Ovary (tissue), 9 donors: ENCODE measurements around the gene FAM222B. TPM values are rescaled to one million over a fixed set of nuclear protein-coding genes. Genes with fewer than 3 reads are reported as not detected.
A peak's percentile ranks its signal among the peaks of the same experiment; 100 is the strongest.

Experiments used
- DNase-seq, 5 donors: peaks; one replicate each; pipeline ENCODE4 v3.0.0-alpha.2; 2019 to 2020
- H3K27ac ChIP-seq, 2 donors: fragments of 200-600 bp; one replicate each; pipeline versions ENCODE4 v1.5.1 to v1.8.0; 2019 to 2022
- H3K27me3 ChIP-seq: fragments of 200-600 bp; one replicate; pipeline ENCODE4 v1.8.0; 2022
- H3K36me3 ChIP-seq: fragments of 200-600 bp; sonication (generic); one replicate; pipeline ENCODE4 v1.5.1; 2019
- H3K4me1 ChIP-seq: one replicate; pipeline ENCODE4 v1.8.1; 2013; ENCODE audit warnings: mild to moderate bottlenecking, moderate library complexity; ENCODE audit not compliant: insufficient read depth
- H3K4me3 ChIP-seq: fragments of 200-600 bp; sonication (generic); one replicate; pipeline ENCODE4 v1.5.1; 2017
- H3K9me3 ChIP-seq, 2 donors: fragments of 200-600 bp in 1 of 2; sonication (generic) in 1 of 2; one replicate each; pipeline versions ENCODE4 v1.5.1 to v1.8.1; 2013 to 2019; ENCODE audit warnings: mild to moderate bottlenecking in 1 of 2, moderate library complexity in 1 of 2
- CTCF ChIP-seq, 3 donors: fragments of 450-650 bp in 2 of 3; fragments of 200-600 bp in 1 of 3; IDR thresholded peaks; one replicate each; pipeline versions ENCODE4 v1.5.1 to v1.8.0; 2016 to 2022; ENCODE audit warnings: antibody characterized with exemption in 3 of 3, mild to moderate bottlenecking in 1 of 3
- EP300 ChIP-seq: sonication (generic); formaldehyde crosslinking; IDR thresholded peaks from one replicate; pipeline ENCODE4 v1.6.1; 2017; ENCODE audit warnings: antibody characterized with exemption
- POLR2A ChIP-seq: fragments of 450-650 bp; IDR thresholded peaks from one replicate; pipeline ENCODE4 v1.6.1; 2017; ENCODE audit warnings: antibody characterized with exemption, mild to moderate bottlenecking, moderate library complexity
- WGBS, 3 donors: extraction: QIAGEN DNeasy Blood & Tissue Kit in 1 of 3; methylation state at CpG; one replicate each; pipeline versions ENCODE4 v1.1.5 to v1.1.7; 2013 to 2017; 5-methylcytosine and 5-hydroxymethylcytosine counted together
- intact Hi-C, 4 donors: fragments of 100-400 bp; cut with DNase I; formaldehyde crosslinking; loops; one replicate each; pipeline versions ENCODE4 v1.11.0 to v1.15.1; 2022 to 2023
- microRNA counts: library from miRNA; unstranded; fragments of <30 nt; microRNA quantifications from one replicate; lab custom pipeline; 2016
- microRNA-seq, 3 donors: library from miRNA; unstranded; fragments of <30 nt; microRNA quantifications; one replicate each; pipeline versions ENCODE4 to v1.2.0, GENCODE V29; 2019 to 2020
- polyA plus RNA-seq, 2 donors: library from polyadenylated mRNA; stranded (reverse); fragments of 200-250 nt in 1 of 2; fragments of 350-450 nt in 1 of 2; fragmentation: Illumina TruSeq in 1 of 2; extraction: RNeasy Lipid Tissue Mini Kit (QIAGEN cat#74804) in 1 of 2; gene quantifications; one replicate each; pipeline ENCODE4 v1.2.3, GENCODE V29; 2013 to 2014
- small RNA-seq: library from RNA; depleted of rRNA; stranded (forward); fragments of <200 nt; gene quantifications from one replicate; pipeline ENCODE3, GENCODE V24; 2016
- total RNA-seq, 7 donors: library from RNA; depleted of rRNA in 2 of 7; stranded (reverse); fragments of >200 nt in 2 of 7; fragmentation: NEBNext Ultra II Directional in 3 of 7; extraction: Animal tissue kit (Norgen Biotek cat#: 25700) in 3 of 7; gene quantifications; one replicate each; pipeline versions ENCODE4 v1.1.0 to v1.2.4, GENCODE V29; 2016 to 2023
- donor health status: DM: no; HTN: no; CAD: no; lungs with moderate emphysema.
- donor health status: DM: no; HTN: no; CAD: no.
- donor health status: Bipolar disorder and iron deficiency.
- donor health status: DM: yes; HTN: yes; CAD: no.
- donor health status: DM: no; HTN: no; CAD: no.
- donor health status: DM: yes; HTN: yes; CAD: no.

FAM222B gene
- total and polyA plus RNA-seq, 9 donors = 8.0 to 19.8 (median 15.9) TPM

DNA sequence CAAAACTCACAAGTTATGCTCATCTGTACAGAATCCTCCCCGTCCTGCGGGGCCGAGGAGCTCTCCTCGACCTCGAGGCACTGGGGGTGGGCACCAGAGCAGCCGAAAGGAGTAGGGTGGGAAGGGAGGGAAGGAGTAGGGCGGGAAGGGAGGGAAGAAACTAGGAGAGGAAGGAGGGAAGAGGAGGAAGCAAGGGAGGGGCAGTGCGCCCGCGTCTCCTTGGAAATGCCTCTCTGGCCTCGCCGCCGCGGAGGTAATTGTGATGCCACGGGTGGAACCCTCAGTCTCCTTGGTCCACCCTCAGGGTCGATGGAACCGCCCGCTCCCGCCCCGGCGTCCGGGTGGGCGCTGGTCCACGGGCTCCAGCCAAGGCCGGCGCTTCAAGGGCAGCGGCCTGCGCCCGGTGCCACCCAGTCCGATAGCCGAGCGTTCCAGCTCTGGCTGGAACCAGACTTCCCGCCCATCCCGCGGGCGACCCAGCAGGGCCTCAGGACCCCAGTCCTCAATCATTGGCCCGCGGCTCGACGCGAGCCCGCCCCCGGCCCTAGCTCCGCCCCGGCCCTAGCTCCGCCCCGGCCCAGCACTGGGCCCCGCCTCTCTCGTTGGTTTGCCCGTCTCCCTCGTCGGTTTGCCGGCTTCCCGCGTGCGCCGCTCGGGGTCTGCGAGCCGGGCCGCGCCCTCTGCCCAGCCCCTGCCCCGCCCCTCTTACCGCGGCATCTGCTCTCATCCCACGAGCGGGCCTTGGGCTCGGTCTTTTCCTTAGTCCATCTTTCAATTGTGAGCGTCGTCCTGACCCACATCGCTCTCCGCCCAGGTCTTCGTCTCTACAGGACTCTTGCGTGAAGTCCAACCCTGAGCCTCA is 131.5 kb downstream of the FAM222B start:
- peak overlapping the region; percentile 34 to 95 for H3K27ac ChIP-seq
- H3K27me3 ChIP-seq = no peaks in the 10 kb centered on the region
- peak overlapping the region; percentile 66 for H3K4me3 ChIP-seq
- 1% methylated on average over 64 to 74 of the region's 74 CpGs for WGBS, 3 donors
- DNase-seq = peak; percentile 89 to 95 (median 94)
- TF ChIP-seq CTCF (IDR thresholded peaks at IDR 0.05) (no peak), EP300 (no peak), POLR2A (peak; percentile 88)
- intact Hi-C loops = no loop called here
- peaks cover 6% of the 10 kb centered on the region for H3K4me1 ChIP-seq
- H3K36me3 ChIP-seq = no peaks in the 10 kb centered on the region
- H3K9me3 ChIP-seq = no peaks in the 10 kb centered on the region

- no peak for DNase-seq
- Histone ChIP-seq H3K9me3 (no peaks in the 10 kb centered on the region), H3K27me3 (no peaks in the 10 kb centered on the region), H3K27ac (no peak overlapping the region), H3K4me3 (no peak overlapping the region), H3K36me3 (no peaks in the 10 kb centered on the region), H3K4me1 (peaks cover 3% of the 10 kb centered on the region)
- 65 to 81% (median 71%) methylated on average over 2 of the region's 2 CpGs for WGBS, 3 donors
- intact Hi-C loops = loop anchor here in 1 of 4 donors (10.0 kb wide), 1 partner anchor 53 kb away; no protein-coding TSS in a partner anchor
- no peak for TF ChIP-seq CTCF (IDR thresholded peaks at IDR 0.05)
- TF ChIP-seq POLR2A = no peak
- no peak for TF ChIP-seq EP300
These were observed 135.3 kb downstream of the FAM222B start for GRCh38 chr17:28707339-28707720.

DNA sequence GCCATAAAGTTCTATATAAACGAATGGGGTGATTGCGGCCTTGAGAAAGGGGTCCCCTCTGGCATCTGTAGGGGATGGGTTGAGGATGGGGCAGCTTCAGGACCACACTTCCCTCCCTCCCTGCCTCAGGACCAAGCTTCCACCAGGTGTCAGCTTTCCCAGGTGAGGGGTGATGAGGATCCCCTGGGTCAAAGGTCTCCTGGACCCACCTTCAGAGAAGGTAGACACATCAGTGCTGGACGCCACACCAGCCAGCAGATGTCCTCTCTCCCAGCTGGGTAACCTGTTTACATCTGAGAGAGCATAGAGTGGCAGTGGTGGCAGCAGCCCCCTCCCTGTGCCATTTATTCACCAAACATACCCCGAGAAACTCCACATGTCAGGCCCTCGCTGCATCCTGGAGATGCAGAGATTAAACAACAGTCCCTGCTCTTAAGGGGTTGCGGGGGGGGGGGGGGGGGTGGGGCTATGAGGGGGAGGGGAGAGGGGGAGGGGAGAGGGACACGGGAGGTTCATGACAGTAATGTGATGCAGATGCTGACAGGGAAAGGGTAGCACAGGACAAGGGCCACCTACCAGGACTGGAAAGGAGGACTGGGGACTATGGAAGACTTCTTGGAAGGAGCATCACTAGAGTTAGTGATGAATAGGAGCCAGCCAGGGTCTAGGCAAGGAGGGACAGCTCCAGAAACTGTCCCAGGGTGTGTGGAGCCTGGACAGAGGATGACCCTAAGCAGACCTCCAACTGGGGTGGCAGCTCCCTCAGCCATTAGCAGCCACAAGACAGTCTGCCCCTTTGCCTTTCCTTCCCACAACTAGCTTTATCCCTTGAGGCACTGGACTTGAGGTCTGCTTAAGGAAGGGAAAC is 135.9 kb downstream of the FAM222B start:
- 50 to 58% (median 54%) methylated on average over 7 of the region's 7 CpGs for WGBS, 3 donors
- Histone ChIP-seq H3K27ac (no peak overlapping the region), H3K36me3 (no peaks in the 10 kb centered on the region), H3K4me3 (no peak overlapping the region), H3K27me3 (no peaks in the 10 kb centered on the region), H3K9me3 (no peaks in the 10 kb centered on the region), H3K4me1 (peaks cover 3% of the 10 kb centered on the region)
- TF ChIP-seq EP300 = no peak
- no peak for TF ChIP-seq CTCF (IDR thresholded peaks at IDR 0.05)
- TF ChIP-seq POLR2A = no peak
- intact Hi-C loops = loop anchor here in 1 of 4 donors (10.0 kb wide), 1 partner anchor 52 kb away; no protein-coding TSS in a partner anchor
- DNase-seq = no peak

MicroRNA genes within 50 kb of the gene (microRNA counts, 767-probe panel; counts per million panel counts)
- microRNA hsa-miR-144-3p (lab: Ali Mortazavi, UCI) = 3,787 counts per million, percentile 88 among the panel's probes with 10 or more counts
- 4,979 counts per million, percentile 94 among the panel's probes with 10 or more counts for microRNA hsa-miR-451a (lab: Ali Mortazavi, UCI)

Small RNA genes lying within 50 kb of the gene (microRNA-seq; reads per million reads assigned to microRNA genes)
- gene MIR451B = 0 reads per million in 3 donors

Small RNA genes lying within 50 kb of the gene (small RNA-seq; reads per million reads assigned to genes)
- gene RF00019 (not detected), gene SNORD42A (not detected), gene SNORD42B (not detected), gene SNORD4A (not detected), gene SNORD4B (not detected)

Other genes starting within 250 kb of the FAM222B start
- gene SPAG5, start 243.8 kb downstream of the FAM222B start, total RNA-seq = 1 to 10 TPM; 2.1 to 5.0 (median 3.3) TPM
- gene SPAG5, start 243.8 kb downstream of the FAM222B start, polyA plus RNA-seq = 1 to 10 TPM; 2.9 to 3.8 TPM
- gene RSKR, start 228.6 kb downstream of the FAM222B start, total RNA-seq = 10 to 100 TPM in 3 of 7 donors, 1 to 10 TPM in 4; 3.6 to 16.2 (median 7.9) TPM
- gene RSKR, start 228.6 kb downstream of the FAM222B start, polyA plus RNA-seq = 1 to 10 TPM; 4.1 to 8.7 TPM
- 100 to 1,000 TPM in 3 of 7 donors, 10 to 100 TPM in 4; 57.2 to 148 (median 93.2) TPM for gene BLTP2, start 197.6 kb downstream of the FAM222B start, total RNA-seq
- 100 to 1,000 TPM in 1 of 2 donors, 10 to 100 TPM in 1; 24.9 to 100 TPM for gene BLTP2, start 197.6 kb downstream of the FAM222B start, polyA plus RNA-seq
- gene SDF2, start 180.9 kb downstream of the FAM222B start, total RNA-seq = 10 to 100 TPM; 33.9 to 53.1 (median 46.7) TPM
- 100 to 1,000 TPM in 1 of 2 donors, 10 to 100 TPM in 1; 62.7 to 118 TPM for gene SDF2, start 180.9 kb downstream of the FAM222B start, polyA plus RNA-seq
- 10 to 100 TPM; 42.3 to 83.8 (median 67.2) TPM for gene SUPT6H, start 180.6 kb downstream of the FAM222B start, total RNA-seq
- gene SUPT6H, start 180.6 kb downstream of the FAM222B start, polyA plus RNA-seq = 10 to 100 TPM; 34.8 to 80.1 TPM
- gene PROCA1, start 130.9 kb downstream of the FAM222B start, total RNA-seq = 1 to 10 TPM; 4.0 to 6.7 (median 5.0) TPM
- gene PROCA1, start 130.9 kb downstream of the FAM222B start, polyA plus RNA-seq = 1 to 10 TPM; 2.7 to 6.5 TPM
- 100 to 1,000 TPM; 149 to 222 (median 169) TPM for gene RAB34, start 124.9 kb downstream of the FAM222B start, total RNA-seq
- 100 to 1,000 TPM; 196 to 208 TPM for gene RAB34, start 124.9 kb downstream of the FAM222B start, polyA plus RNA-seq
- gene RPL23A, start 122.8 kb downstream of the FAM222B start, total RNA-seq = 1,000 to 10,000 TPM; 1,369 to 3,979 (median 2,659) TPM
- 1,000 to 10,000 TPM; 2,997 to 3,153 TPM for gene RPL23A, start 122.8 kb downstream of the FAM222B start, polyA plus RNA-seq
- 1 to 10 TPM in 6 of 7 donors, not detected in 1; 1.3 to 7.0 (median 1.6) TPM for gene TLCD1, start 116.6 kb downstream of the FAM222B start, total RNA-seq
- 1 to 10 TPM in 1 of 2 donors, under 1 TPM in 1; 0.75 to 5.1 TPM for gene TLCD1, start 116.6 kb downstream of the FAM222B start, polyA plus RNA-seq
- 1 to 10 TPM; 2.3 to 8.3 (median 3.4) TPM for gene NEK8, start 114.0 kb downstream of the FAM222B start, total RNA-seq
- gene NEK8, start 114.0 kb downstream of the FAM222B start, polyA plus RNA-seq = 1 to 10 TPM; 1.9 to 2.2 TPM
- 10 to 100 TPM; 12.9 to 61.3 (median 18.8) TPM for gene TRAF4, start 98.8 kb downstream of the FAM222B start, total RNA-seq
- 1 to 10 TPM; 3.5 to 7.0 TPM for gene TRAF4, start 98.8 kb downstream of the FAM222B start, polyA plus RNA-seq
- 10 to 100 TPM; 18.8 to 33.4 (median 28.9) TPM for gene ERAL1, start 12.2 kb upstream of the FAM222B start, total RNA-seq
- 10 to 100 TPM; 28.5 to 61.9 TPM for gene ERAL1, start 12.2 kb upstream of the FAM222B start, polyA plus RNA-seq
- 10 to 100 TPM; 29.3 to 82.3 (median 75.0) TPM for gene FLOT2, start 54.9 kb upstream of the FAM222B start, total RNA-seq
- 10 to 100 TPM; 39.3 to 44.7 TPM for gene FLOT2, start 54.9 kb upstream of the FAM222B start, polyA plus RNA-seq
- gene DHRS13, start 60.3 kb upstream of the FAM222B start, total RNA-seq = 10 to 100 TPM in 1 of 7 donors, 1 to 10 TPM in 6; 7.3 to 13.8 (median 8.1) TPM
- gene DHRS13, start 60.3 kb upstream of the FAM222B start, polyA plus RNA-seq = 1 to 10 TPM; 3.7 to 5.1 TPM
- gene PHF12, start 108.7 kb upstream of the FAM222B start, total RNA-seq = 10 to 100 TPM; 39.8 to 62.7 (median 48.8) TPM
- gene PHF12, start 108.7 kb upstream of the FAM222B start, polyA plus RNA-seq = 10 to 100 TPM; 22.7 to 28.1 TPM
- gene SEZ6, start 163.2 kb upstream of the FAM222B start, total RNA-seq = not detected
- gene SEZ6, start 163.2 kb upstream of the FAM222B start, polyA plus RNA-seq = not detected
- gene PIPOX, start 200.4 kb upstream of the FAM222B start, total RNA-seq = 1 to 10 TPM; 1.3 to 4.9 (median 2.1) TPM
- 1 to 10 TPM in 1 of 2 donors, under 1 TPM in 1; 0.82 to 4.4 TPM for gene PIPOX, start 200.4 kb upstream of the FAM222B start, polyA plus RNA-seq